ENCODE measurements around the gene PRR15. TPM values are rescaled to one million over a fixed set of nuclear protein-coding genes. Genes with fewer than 3 reads are reported as not detected.

The PRR15 gene
- total RNA-seq, 1 experiment from 2014 or later = 22.6 TPM

DNA sequence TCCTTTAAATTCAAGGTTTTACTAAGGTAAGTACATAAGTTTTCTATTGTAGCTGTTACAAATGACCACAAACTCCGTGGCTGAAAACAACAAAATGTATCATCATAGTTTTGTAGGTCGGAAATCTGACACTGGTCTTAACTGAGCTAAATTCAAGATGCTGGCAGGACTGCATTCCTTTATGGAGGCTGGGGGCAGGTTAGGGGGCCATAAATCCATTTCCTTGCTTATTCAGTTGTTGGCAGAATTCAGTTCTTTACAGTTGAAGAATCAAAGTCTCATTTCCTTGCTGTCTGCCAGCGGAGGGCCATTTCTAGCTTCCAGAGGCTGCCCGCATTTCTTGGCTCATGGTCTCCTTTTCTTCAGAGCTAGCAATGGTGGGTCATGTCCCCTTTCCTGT lies 11.2 kb upstream of the PRR15 start:
- no peak overlapping the region for H3K4me3 ChIP-seq (ENCODE audit: low read depth, low read length)
- TF ChIP-seq, protein P1, sequence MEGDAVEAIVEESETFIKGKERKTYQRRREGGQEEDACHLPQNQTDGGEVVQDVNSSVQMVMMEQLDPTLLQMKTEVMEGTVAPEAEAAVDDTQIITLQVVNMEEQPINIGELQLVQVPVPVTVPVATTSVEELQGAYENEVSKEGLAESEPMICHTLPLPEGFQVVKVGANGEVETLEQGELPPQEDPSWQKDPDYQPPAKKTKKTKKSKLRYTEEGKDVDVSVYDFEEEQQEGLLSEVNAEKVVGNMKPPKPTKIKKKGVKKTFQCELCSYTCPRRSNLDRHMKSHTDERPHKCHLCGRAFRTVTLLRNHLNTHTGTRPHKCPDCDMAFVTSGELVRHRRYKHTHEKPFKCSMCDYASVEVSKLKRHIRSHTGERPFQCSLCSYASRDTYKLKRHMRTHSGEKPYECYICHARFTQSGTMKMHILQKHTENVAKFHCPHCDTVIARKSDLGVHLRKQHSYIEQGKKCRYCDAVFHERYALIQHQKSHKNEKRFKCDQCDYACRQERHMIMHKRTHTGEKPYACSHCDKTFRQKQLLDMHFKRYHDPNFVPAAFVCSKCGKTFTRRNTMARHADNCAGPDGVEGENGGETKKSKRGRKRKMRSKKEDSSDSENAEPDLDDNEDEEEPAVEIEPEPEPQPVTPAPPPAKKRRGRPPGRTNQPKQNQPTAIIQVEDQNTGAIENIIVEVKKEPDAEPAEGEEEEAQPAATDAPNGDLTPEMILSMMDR (IDR thresholded peaks at IDR 0.05; ENCODE audit: insufficient read depth in 1 of 2, low read depth in 1 of 2, low read length in 1 of 2, severe bottlenecking in 1 of 2, unreplicated experiment in 1 of 2) = no peak
- BruUV-seq (replicated peaks) = no TSS peak
- Mint-ChIP-seq H3K27ac (ENCODE audit: unreplicated experiment) (no peak overlapping the region), H3K4me1 (ENCODE audit: low read depth, unreplicated experiment) (no peaks in the 10 kb centered on the region), H3K27me3 (ENCODE audit: insufficient read depth, unreplicated experiment) (no peaks in the 10 kb centered on the region), H3K4me3 (ENCODE audit: unreplicated experiment) (no peak overlapping the region), H3K9me3 (ENCODE audit: unreplicated experiment) (no peaks in the 10 kb centered on the region), H3K36me3 (ENCODE audit: insufficient read depth, unreplicated experiment) (no peaks in the 10 kb centered on the region)
- H3K4me1 ChIP-seq = no peaks in the 10 kb centered on the region
- POLR2A ChIA-PET = no interaction called here
- intact Hi-C loops (cut with micrococcal nuclease; ENCODE audit: unreplicated experiment) = no loop called here
- CTCF ChIA-PET = no interaction called here
- H3K27me3 ChIP-seq (replicated peaks; ENCODE audit: control insufficient read depth, insufficient read depth, low read length) = no peaks in the 10 kb centered on the region
- DNase-seq = no peak
- H3K36me3 ChIP-seq (ENCODE audit: control insufficient read depth, insufficient read depth, low read length) = no peaks in the 10 kb centered on the region
- H3K9me3 ChIP-seq = no peaks in the 10 kb centered on the region

DNA sequence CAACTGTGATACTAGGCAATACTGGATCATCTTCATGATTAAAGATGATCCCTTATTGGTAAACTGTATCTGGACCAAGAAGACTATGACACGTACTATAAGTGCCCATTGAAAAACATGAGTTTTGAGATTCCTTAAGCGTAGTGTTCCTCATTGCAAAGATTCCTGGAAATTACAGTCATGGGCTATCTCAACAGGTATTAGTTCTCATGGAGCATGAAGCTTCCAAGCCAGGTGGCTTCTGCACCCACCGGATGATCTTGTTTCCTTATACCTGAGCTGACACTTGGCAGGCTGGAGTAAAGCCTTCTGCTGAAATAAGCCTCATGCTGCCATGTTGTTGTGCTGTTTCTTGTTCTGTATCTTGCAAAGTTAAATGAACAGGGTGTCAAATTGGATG lies 8.6 kb upstream of the PRR15 start:
- ChIA-PET POLR2A (no interaction called here), CTCF (no interaction called here)
- DNase-seq = no peak
- TF ChIP-seq, protein P1 (IDR thresholded peaks at IDR 0.05; ENCODE audit: insufficient read depth in 1 of 2, low read depth in 1 of 2, low read length in 1 of 2, severe bottlenecking in 1 of 2, unreplicated experiment in 1 of 2) = no peak
- Mint-ChIP-seq H3K36me3 (ENCODE audit: insufficient read depth, unreplicated experiment) (no peaks in the 10 kb centered on the region), H3K27ac (ENCODE audit: unreplicated experiment) (no peak overlapping the region), H3K4me3 (ENCODE audit: unreplicated experiment) (no peak overlapping the region), H3K27me3 (ENCODE audit: insufficient read depth, unreplicated experiment) (no peaks in the 10 kb centered on the region), H3K9me3 (ENCODE audit: unreplicated experiment) (no peaks in the 10 kb centered on the region), H3K4me1 (ENCODE audit: low read depth, unreplicated experiment) (no peaks in the 10 kb centered on the region)
- no peaks in the 10 kb centered on the region for H3K27me3 ChIP-seq (replicated peaks; ENCODE audit: control insufficient read depth, insufficient read depth, low read length)
- no TSS peak for BruUV-seq (replicated peaks)
- no peaks in the 10 kb centered on the region for H3K36me3 ChIP-seq (ENCODE audit: control insufficient read depth, insufficient read depth, low read length)
- no peak overlapping the region for H3K4me3 ChIP-seq (ENCODE audit: low read depth, low read length)
- no peaks in the 10 kb centered on the region for H3K9me3 ChIP-seq
- no peaks in the 10 kb centered on the region for H3K4me1 ChIP-seq
- intact Hi-C loops (cut with micrococcal nuclease; ENCODE audit: unreplicated experiment) = no loop called here

DNA sequence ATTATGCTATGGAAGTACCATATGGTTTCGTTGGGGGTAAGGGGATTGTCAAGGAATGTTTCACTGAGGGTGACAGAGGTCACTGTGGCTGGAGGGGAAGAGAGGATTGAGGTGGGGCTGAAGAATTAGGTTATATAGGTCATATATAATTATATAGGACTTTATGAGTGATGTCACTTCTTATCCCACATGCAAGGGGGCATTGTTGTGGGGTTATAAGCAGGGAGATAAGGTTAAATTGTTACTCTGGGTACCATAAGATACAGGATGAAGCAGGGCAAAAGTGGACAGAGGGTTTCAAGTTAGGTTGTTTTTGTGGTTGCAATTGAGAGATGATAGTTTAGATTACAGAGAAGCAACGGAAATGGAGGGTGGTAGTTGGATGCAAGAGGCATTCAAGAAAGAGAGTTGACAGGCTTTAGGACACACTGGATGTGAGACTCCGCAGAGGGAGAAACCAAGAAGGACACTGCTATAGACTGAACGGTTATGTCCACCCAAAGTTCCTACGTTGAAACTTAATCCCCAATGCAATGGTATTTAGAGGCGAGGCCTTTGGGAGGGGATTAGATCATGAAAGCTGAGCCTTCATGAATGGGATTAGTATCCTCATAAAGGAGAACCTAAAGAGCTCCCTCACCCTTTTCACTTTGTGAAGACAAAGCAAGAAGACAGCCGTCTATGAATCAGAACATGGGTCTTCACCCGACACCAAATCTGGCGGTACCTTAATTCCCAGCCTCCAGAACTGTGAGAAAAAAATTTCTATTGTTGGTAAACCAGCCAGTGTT lies 7.0 kb upstream of the PRR15 start:
- ChIA-PET CTCF (no interaction called here), POLR2A (no interaction called here)
- Histone ChIP-seq H3K36me3 (ENCODE audit: control insufficient read depth, insufficient read depth, low read length) (no peaks in the 10 kb centered on the region), H3K27me3 (replicated peaks; ENCODE audit: control insufficient read depth, insufficient read depth, low read length) (no peaks in the 10 kb centered on the region), H3K4me1 (no peaks in the 10 kb centered on the region), H3K9me3 (no peaks in the 10 kb centered on the region), H3K4me3 (ENCODE audit: low read depth, low read length) (no peak overlapping the region)
- H3K9me3 Mint-ChIP-seq (ENCODE audit: unreplicated experiment) = no peaks in the 10 kb centered on the region
- DNase-seq = no peak
- H3K27ac Mint-ChIP-seq (ENCODE audit: unreplicated experiment) = no peak overlapping the region
- no peaks in the 10 kb centered on the region for H3K27me3 Mint-ChIP-seq (ENCODE audit: insufficient read depth, unreplicated experiment)
- no peaks in the 10 kb centered on the region for H3K4me1 Mint-ChIP-seq (ENCODE audit: low read depth, unreplicated experiment)
- no peaks in the 10 kb centered on the region for H3K36me3 Mint-ChIP-seq (ENCODE audit: insufficient read depth, unreplicated experiment)
- intact Hi-C loops (cut with micrococcal nuclease; ENCODE audit: unreplicated experiment) = no loop called here
- no peak overlapping the region for H3K4me3 Mint-ChIP-seq (ENCODE audit: unreplicated experiment)
- TF ChIP-seq, protein P1 (IDR thresholded peaks at IDR 0.05; ENCODE audit: insufficient read depth in 1 of 2, low read depth in 1 of 2, low read length in 1 of 2, severe bottlenecking in 1 of 2, unreplicated experiment in 1 of 2) = no peak
- BruUV-seq (replicated peaks) = no TSS peak

Data from Caco-2 (cell line).